DND-41 (cell line): Measurements from ENCODE around the gene TBC1D4.

Source experiments
- ATAC-seq: fragments of 200-7000 bp; cut with Tn5 transposase; 3 replicates; pipeline ENCODE4 v1.9.1; 2021; ENCODE audit warnings: low read depth; ENCODE audit not compliant: insufficient read depth
- DNase-seq: peaks from one replicate; pipeline ENCODE4 v3.0.0-alpha.2; 2020
- H2AFZ ChIP-seq: 2 replicates; pipeline ENCODE4 v1.6.0; 2012; ENCODE audit warnings: low read depth, low read length
- H3K27ac ChIP-seq: 2 replicates; pipeline ENCODE4 v1.5.1; 2012; ENCODE audit warnings: low read length, inconsistent platforms
- H3K27me3 ChIP-seq: fragments of 200-600 bp; sonication (generic); 2 replicates; pipeline ENCODE4 v1.6.0; 2012; ENCODE audit warnings: low read length, mild to moderate bottlenecking, inconsistent platforms; ENCODE audit not compliant: insufficient read depth, poor library complexity
- H3K36me3 ChIP-seq: 2 replicates; pipeline ENCODE4 v1.5.1; 2012; ENCODE audit warnings: low read length, inconsistent platforms; ENCODE audit not compliant: insufficient read depth
- H3K4me1 ChIP-seq: 2 replicates; pipeline ENCODE4 v1.5.1; 2012; ENCODE audit warnings: mild to moderate bottlenecking, low read length; ENCODE audit not compliant: insufficient read depth
- H3K4me2 ChIP-seq: 2 replicates; pipeline ENCODE4 v1.6.0; 2012; ENCODE audit warnings: mild to moderate bottlenecking, moderate library complexity, low read length, inconsistent platforms; ENCODE audit not compliant: insufficient read depth
- H3K4me3 ChIP-seq, 2 experiments: fragments of 200-600 bp in 1 of 2; shearing (Covaris generic) in 1 of 2; 2 replicates each; pipeline ENCODE4 v1.5.1; 2012 to 2016; ENCODE audit warnings: inconsistent platforms in 2 of 2, low read length in 2 of 2, mild to moderate bottlenecking in 2 of 2, low read depth in 1 of 2, moderate library complexity in 1 of 2
- H3K79me2 ChIP-seq: 2 replicates; pipeline ENCODE4 v1.6.0; 2012; ENCODE audit warnings: low read length, inconsistent platforms; ENCODE audit not compliant: insufficient read depth
- H3K9ac ChIP-seq: 2 replicates; pipeline ENCODE4 v1.6.0; 2012; ENCODE audit warnings: low read depth, mild to moderate bottlenecking, inconsistent platforms, low read length, moderate library complexity
- H3K9me3 ChIP-seq: 2 replicates; pipeline ENCODE4 v1.5.1; 2012; ENCODE audit warnings: low read length, moderate library complexity, mild to moderate bottlenecking, inconsistent platforms; ENCODE audit not compliant: insufficient read depth, severe bottlenecking
- H4K20me1 ChIP-seq: 2 replicates; pipeline ENCODE4 v1.6.0; 2012; ENCODE audit warnings: low read length; ENCODE audit not compliant: insufficient read depth
- EZH2 ChIP-seq: IDR thresholded peaks from 3 replicates; pipeline ENCODE4 v1.6.1; 2012; ENCODE audit warnings: borderline replicate concordance, low read depth, mild to moderate bottlenecking, moderate library complexity, low read length, inconsistent platforms; ENCODE audit not compliant: severe bottlenecking
- TF ChIP-seq, protein P1 (sequence below): IDR thresholded peaks from 2 replicates; pipeline ENCODE4 v1.5.1; 2012; ENCODE audit warnings: borderline replicate concordance, low read length, moderate library complexity, mild to moderate bottlenecking; ENCODE audit not compliant: poor library complexity, severe bottlenecking; ENCODE audit errors: extremely low read depth

The TBC1D4 gene

DNA sequence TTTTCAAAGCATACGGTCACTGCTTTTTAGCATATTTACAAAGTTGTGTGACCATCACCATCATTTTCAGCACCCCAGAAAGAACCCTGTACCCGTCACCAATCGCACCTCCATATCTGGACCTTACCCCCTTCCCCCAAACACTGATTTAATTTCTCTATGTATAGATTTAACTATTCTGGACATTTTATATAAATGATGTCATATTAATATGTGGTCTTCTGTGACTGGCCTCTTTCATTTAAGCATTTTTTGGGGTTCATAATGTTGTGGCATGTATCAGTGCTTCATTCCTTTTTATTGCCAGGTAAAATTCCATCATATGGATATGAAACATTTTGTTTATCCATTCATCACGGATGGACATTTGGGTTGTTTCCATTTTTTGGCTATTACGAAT is 74.0 kb downstream of the TBC1D4 start:
- Histone ChIP-seq H3K79me2 (no peaks in the 10 kb centered on the region), H3K4me3 (no peak overlapping the region), H3K27ac (no peak overlapping the region), H3K36me3 (no peaks in the 10 kb centered on the region), H3K9ac (no peak overlapping the region), H3K27me3 (peaks cover 2% of the 10 kb centered on the region), H3K9me3 (no peaks in the 10 kb centered on the region), H2AFZ (no peak overlapping the region), H3K4me2 (no peak overlapping the region), H4K20me1 (no peaks in the 10 kb centered on the region), H3K4me1 (no peaks in the 10 kb centered on the region)
- no peak for DNase-seq
- ATAC-seq: no peak
- no peak for TF ChIP-seq EZH2
- TF ChIP-seq, protein P1, sequence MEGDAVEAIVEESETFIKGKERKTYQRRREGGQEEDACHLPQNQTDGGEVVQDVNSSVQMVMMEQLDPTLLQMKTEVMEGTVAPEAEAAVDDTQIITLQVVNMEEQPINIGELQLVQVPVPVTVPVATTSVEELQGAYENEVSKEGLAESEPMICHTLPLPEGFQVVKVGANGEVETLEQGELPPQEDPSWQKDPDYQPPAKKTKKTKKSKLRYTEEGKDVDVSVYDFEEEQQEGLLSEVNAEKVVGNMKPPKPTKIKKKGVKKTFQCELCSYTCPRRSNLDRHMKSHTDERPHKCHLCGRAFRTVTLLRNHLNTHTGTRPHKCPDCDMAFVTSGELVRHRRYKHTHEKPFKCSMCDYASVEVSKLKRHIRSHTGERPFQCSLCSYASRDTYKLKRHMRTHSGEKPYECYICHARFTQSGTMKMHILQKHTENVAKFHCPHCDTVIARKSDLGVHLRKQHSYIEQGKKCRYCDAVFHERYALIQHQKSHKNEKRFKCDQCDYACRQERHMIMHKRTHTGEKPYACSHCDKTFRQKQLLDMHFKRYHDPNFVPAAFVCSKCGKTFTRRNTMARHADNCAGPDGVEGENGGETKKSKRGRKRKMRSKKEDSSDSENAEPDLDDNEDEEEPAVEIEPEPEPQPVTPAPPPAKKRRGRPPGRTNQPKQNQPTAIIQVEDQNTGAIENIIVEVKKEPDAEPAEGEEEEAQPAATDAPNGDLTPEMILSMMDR: no peak

- no peak overlapping the region for H3K4me2 ChIP-seq
- no peak overlapping the region for H3K4me3 ChIP-seq
- no peak overlapping the region for H2AFZ ChIP-seq
- TF ChIP-seq, protein P1: no peak
- no peak for TF ChIP-seq EZH2
- H4K20me1 ChIP-seq: no peaks in the 10 kb centered on the region
- H3K4me1 ChIP-seq: no peaks in the 10 kb centered on the region
- ATAC-seq (no peak), DNase-seq (no peak)
- no peaks in the 10 kb centered on the region for H3K79me2 ChIP-seq
- no peaks in the 10 kb centered on the region for H3K9me3 ChIP-seq
- H3K9ac ChIP-seq: no peak overlapping the region
- no peak overlapping the region for H3K27ac ChIP-seq
- no peaks in the 10 kb centered on the region for H3K36me3 ChIP-seq
- H3K27me3 ChIP-seq: peaks cover 2% of the 10 kb centered on the region
These were observed 74.5 kb downstream of the TBC1D4 start for GRCh38 chr13:75407473-75407872.

DNA sequence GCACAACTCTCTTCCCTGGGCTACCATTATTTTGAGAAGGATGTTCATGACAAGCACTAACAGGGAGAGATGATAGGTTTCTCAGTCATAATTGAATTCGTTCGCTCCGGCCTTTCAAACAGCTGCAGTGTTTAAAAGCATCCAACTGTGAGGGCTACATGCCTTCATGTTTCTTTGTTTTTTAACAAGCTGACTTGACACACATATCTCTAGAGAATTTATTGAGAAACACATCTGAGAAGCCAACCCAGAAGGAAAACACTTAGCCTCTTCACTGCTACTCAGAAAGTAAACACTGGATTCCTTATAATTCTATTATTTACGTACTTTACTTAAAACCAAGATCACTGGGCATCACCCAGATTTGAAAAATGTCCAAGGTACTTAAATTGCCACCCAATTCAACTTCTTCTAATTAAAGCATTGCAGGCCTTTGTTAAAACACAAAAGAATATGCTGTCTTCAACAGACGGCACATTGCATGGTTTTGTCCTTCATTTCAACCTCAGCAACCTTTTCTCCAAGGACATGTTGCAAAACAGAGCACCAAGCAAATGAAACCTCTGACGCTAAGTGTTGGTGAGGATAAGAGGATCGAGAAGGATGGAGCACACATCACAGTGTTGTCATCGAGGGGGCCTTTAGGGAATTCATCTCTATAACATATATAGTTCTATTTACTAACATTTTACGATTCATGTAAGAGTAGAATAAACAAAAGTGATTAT is 75.8 kb downstream of the TBC1D4 start:
- ATAC-seq (no peak), DNase-seq (no peak)
- no peak for TF ChIP-seq EZH2
- TF ChIP-seq, protein P1: no peak
- H3K36me3 ChIP-seq: no peaks in the 10 kb centered on the region
- H3K4me1 ChIP-seq: no peaks in the 10 kb centered on the region
- H3K4me3 ChIP-seq: no peak overlapping the region
- no peak overlapping the region for H3K9ac ChIP-seq
- H4K20me1 ChIP-seq: no peaks in the 10 kb centered on the region
- H2AFZ ChIP-seq: no peak overlapping the region
- H3K9me3 ChIP-seq: no peaks in the 10 kb centered on the region
- H3K79me2 ChIP-seq: no peaks in the 10 kb centered on the region
- no peak overlapping the region for H3K27ac ChIP-seq
- H3K4me2 ChIP-seq: no peak overlapping the region
- peaks cover 2% of the 10 kb centered on the region for H3K27me3 ChIP-seq

- TF ChIP-seq, protein P1: no peak
- TF ChIP-seq EZH2: no peak
- no peak overlapping the region for H3K4me2 ChIP-seq
- ATAC-seq: no peak
These were observed 77.2 kb downstream of the TBC1D4 start for GRCh38 chr13:75404726-75405125.

More at GRCh38 chr13:75404726-75405125, 77.2 kb downstream of the TBC1D4 start:
- H3K27me3 ChIP-seq: peaks cover 2% of the 10 kb centered on the region
- H3K4me3 ChIP-seq: no peak overlapping the region
- H2AFZ ChIP-seq: no peak overlapping the region
- no peaks in the 10 kb centered on the region for H3K79me2 ChIP-seq
- no peak for DNase-seq
- H3K4me1 ChIP-seq: no peaks in the 10 kb centered on the region
- no peaks in the 10 kb centered on the region for H4K20me1 ChIP-seq
- no peaks in the 10 kb centered on the region for H3K9me3 ChIP-seq
- no peak overlapping the region for H3K9ac ChIP-seq
- H3K27ac ChIP-seq: no peak overlapping the region
- no peaks in the 10 kb centered on the region for H3K36me3 ChIP-seq
